Measurements from ENCODE around the gene SPATS2L. TPM values are rescaled to one million over a fixed set of nuclear protein-coding genes. Genes with fewer than 3 reads are reported as not detected.
A peak's percentile ranks its signal among the peaks of the same experiment; 100 is the strongest.

The SPATS2L gene
- total RNA-seq, 1 donor from 2014 or later = 97.8 TPM

DNA sequence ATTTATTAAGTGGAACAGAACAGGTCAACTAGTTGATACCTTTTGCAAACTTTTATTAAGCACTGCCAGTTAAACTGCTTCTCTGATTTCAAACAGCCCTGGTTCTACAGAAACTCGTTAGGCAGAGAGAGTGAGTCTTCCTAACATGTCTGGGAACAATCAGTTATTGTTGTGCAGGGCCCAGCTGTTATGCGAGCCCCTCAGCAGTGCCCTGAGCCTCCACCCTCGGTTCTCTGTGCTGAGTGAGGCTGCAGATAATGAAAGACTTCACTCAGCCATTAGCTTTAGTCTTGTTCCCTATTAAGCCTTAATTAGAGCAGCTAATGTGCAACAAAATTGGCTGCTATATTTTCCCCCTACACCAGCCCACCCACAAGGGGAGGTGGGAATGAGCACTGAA is 163.7 kb downstream of the SPATS2L start:
- TF ChIP-seq, protein P1, sequence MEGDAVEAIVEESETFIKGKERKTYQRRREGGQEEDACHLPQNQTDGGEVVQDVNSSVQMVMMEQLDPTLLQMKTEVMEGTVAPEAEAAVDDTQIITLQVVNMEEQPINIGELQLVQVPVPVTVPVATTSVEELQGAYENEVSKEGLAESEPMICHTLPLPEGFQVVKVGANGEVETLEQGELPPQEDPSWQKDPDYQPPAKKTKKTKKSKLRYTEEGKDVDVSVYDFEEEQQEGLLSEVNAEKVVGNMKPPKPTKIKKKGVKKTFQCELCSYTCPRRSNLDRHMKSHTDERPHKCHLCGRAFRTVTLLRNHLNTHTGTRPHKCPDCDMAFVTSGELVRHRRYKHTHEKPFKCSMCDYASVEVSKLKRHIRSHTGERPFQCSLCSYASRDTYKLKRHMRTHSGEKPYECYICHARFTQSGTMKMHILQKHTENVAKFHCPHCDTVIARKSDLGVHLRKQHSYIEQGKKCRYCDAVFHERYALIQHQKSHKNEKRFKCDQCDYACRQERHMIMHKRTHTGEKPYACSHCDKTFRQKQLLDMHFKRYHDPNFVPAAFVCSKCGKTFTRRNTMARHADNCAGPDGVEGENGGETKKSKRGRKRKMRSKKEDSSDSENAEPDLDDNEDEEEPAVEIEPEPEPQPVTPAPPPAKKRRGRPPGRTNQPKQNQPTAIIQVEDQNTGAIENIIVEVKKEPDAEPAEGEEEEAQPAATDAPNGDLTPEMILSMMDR (conservative IDR thresholded peaks at IDR 0.05) = peak; percentile 30
- H3K27ac Mint-ChIP-seq = no peak overlapping the region
- H3K4me3 Mint-ChIP-seq = no peak overlapping the region
- H3K36me3 Mint-ChIP-seq = peaks cover 53% of the 10 kb centered on the region
- no peaks in the 10 kb centered on the region for H3K27me3 Mint-ChIP-seq
- DNase-seq (ENCODE audit: extremely low spot score, unreplicated experiment) = no peak
- H3K9me3 Mint-ChIP-seq = no peaks in the 10 kb centered on the region
- peaks cover 35% of the 10 kb centered on the region for H3K4me1 Mint-ChIP-seq (ENCODE audit: unreplicated experiment)

DNA sequence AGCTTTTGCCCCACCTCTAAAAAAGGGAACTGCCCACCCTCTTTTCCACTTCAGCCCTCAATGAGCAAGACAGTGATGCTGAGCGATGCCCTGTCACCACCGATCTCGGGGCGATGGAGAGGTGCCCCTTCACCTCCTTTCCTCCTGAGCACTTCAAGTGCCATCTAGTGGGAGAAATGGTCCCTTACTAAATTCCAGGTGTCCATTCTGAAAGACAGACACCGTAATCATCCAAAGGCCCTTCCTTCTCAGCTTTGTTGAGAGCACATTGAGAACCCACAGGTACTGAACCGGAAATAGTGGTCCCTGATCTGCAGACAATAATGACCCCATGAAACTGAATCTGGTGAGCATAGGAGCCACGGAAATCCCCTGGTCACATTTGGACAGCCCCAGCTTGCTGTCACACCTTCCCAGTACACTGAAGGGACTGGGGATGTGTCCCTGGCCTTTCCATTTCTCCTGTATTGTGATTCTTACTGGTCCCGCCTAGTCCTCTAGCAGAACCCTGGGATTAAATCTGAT is 164.9 kb downstream of the SPATS2L start:
- Mint-ChIP-seq H3K4me3 (no peak overlapping the region), H3K27ac (peak overlapping the region; percentile 17), H3K4me1 (ENCODE audit: unreplicated experiment) (peaks cover 35% of the 10 kb centered on the region), H3K9me3 (no peaks in the 10 kb centered on the region), H3K27me3 (no peaks in the 10 kb centered on the region), H3K36me3 (peaks cover 50% of the 10 kb centered on the region)
- no peak for DNase-seq (ENCODE audit: extremely low spot score, unreplicated experiment)
- TF ChIP-seq, protein P1 (conservative IDR thresholded peaks at IDR 0.05) = peak; percentile 69

DNA sequence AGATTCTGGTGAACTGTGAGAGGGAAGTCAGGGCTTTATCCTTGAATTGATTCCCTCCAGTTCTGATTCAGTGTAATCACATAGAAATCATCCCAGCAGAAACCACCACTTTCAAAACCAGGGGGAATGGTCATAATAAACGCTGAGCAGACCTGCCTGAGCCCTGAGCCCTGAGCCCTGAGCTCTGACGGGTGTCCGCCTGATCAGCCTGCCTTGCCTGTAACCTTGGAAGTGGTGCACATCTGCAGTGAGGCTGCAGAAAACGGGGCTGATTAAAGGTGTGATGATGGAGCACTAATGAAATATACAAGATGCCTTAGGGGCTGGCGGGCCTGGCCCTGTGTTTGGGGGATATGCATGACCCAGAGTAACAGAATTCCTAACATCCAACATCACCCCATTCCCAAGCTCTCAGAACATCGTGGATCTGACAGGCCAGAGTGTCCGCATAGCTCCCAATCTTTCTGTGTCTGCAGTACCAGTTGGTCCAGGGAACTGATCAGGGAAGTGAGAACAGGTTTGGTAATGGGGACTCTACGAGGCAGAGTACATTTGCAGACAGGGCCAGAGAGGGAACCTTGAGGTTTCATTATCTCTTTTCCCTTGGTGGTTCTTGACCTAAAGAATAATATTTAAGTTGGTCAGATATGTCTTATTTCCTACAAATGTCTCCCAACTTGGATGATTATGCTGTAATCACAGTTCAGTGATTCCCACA is 165.6 kb downstream of the SPATS2L start:
- H3K27ac Mint-ChIP-seq = no peak overlapping the region

DNA sequence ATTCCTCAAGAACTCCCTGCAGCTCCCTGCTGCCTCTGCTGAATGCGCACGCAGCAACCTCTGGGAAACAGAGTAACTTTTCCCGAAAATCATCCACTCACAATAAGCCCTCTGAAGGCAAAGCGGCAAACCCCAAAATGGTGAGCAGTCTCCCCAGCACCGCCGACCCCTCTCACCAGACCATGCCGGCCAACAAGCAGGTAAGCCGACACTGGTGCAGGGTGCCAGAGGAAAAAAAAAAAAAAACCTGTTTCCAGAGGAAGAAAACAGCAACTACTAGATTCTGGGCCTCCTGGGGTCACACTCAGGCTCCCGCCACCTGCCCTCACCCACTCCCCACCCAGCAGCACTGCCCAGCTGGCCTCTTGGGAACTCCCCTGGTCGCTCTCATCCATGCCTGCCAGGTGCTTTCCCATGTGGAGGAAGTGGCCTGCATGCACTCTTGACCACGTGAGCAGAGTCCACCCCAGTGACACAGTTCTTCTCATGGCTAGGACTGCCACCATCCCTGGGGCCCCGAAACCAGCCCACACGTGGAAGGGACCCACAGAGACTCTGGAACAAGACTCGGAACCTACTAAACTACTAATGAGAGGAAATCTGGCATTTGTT is 166.5 kb downstream of the SPATS2L start:
- no peaks in the 10 kb centered on the region for H3K9me3 Mint-ChIP-seq
- H3K4me1 Mint-ChIP-seq (ENCODE audit: unreplicated experiment) = peaks cover 36% of the 10 kb centered on the region
- TF ChIP-seq, protein P1 (conservative IDR thresholded peaks at IDR 0.05) = no peak
- no peaks in the 10 kb centered on the region for H3K27me3 Mint-ChIP-seq
- H3K36me3 Mint-ChIP-seq = peaks cover 43% of the 10 kb centered on the region
- H3K27ac Mint-ChIP-seq = no peak overlapping the region
- DNase-seq (ENCODE audit: extremely low spot score, unreplicated experiment) = no peak
- H3K4me3 Mint-ChIP-seq = no peak overlapping the region

More for the DNA sequence above, 165.6 kb downstream of the SPATS2L start:
- no peak for DNase-seq (ENCODE audit: extremely low spot score, unreplicated experiment)
- peaks cover 47% of the 10 kb centered on the region for H3K36me3 Mint-ChIP-seq
- H3K4me3 Mint-ChIP-seq = no peak overlapping the region
- no peaks in the 10 kb centered on the region for H3K27me3 Mint-ChIP-seq
- TF ChIP-seq, protein P1 (conservative IDR thresholded peaks at IDR 0.05) = no peak
- H3K9me3 Mint-ChIP-seq = no peaks in the 10 kb centered on the region
- peaks cover 37% of the 10 kb centered on the region for H3K4me1 Mint-ChIP-seq (ENCODE audit: unreplicated experiment)

DNA sequence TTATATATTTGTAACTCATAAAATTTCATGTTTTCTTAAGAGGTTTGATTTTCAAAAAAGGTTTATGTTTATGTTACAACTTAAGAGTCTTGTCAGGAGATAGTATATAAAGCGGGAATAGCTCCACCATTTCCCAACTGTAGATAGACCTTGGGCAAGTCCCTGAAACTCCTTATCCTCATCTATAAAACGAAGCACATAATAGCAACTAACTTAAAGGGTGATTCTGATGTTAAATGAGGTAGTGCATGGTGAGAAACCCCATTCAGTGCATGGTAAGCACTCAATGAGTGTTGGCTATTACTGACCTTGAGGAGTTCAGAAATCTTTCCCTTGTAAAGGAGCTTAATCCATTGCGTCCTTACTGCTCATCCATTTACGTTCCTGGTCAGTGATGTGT is 169.3 kb downstream of the SPATS2L start:
- peaks cover 24% of the 10 kb centered on the region for H3K36me3 Mint-ChIP-seq
- peaks cover 14% of the 10 kb centered on the region for H3K4me1 Mint-ChIP-seq (ENCODE audit: unreplicated experiment)
- no peak overlapping the region for H3K4me3 Mint-ChIP-seq
- TF ChIP-seq, protein P1 (conservative IDR thresholded peaks at IDR 0.05) = no peak
- DNase-seq (ENCODE audit: extremely low spot score, unreplicated experiment) = no peak
- no peaks in the 10 kb centered on the region for H3K9me3 Mint-ChIP-seq
- H3K27me3 Mint-ChIP-seq = no peaks in the 10 kb centered on the region
- no peak overlapping the region for H3K27ac Mint-ChIP-seq
